ENCODE results near the gene SLC39A12.

SLC39A12 gene

DNA sequence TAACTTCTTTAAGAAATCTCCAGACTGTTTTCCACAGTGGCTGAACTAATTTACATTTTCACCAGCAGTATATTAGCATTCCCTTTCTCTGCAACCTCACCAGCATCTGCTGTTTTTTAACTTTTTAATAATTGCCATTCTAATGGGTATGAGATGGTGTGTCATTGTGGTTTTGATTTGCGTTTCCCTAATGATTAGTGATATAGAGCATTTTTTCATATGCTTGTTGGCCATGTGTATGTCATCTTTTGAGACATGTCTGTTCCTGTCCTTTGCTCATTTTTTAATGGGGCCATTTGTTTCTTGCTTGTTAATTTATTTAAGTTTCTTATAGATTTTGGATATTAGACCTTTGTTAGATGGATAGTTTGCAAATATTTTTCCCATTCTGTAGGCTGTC is 68.8 kb downstream of the SLC39A12 start:
- no peak for TF ChIP-seq JUND (IDR thresholded peaks at IDR 0.05; ENCODE audit: low read depth)
- in situ Hi-C loops (cut with HindIII; ENCODE audit: low pct_unique_long_range_greater_than_20kb, low sequenced_read_pairs), result no loop called here
- DNase-seq (ENCODE audit: low read depth in 1 of 2, low spot score in 1 of 2), result no peak

DNA sequence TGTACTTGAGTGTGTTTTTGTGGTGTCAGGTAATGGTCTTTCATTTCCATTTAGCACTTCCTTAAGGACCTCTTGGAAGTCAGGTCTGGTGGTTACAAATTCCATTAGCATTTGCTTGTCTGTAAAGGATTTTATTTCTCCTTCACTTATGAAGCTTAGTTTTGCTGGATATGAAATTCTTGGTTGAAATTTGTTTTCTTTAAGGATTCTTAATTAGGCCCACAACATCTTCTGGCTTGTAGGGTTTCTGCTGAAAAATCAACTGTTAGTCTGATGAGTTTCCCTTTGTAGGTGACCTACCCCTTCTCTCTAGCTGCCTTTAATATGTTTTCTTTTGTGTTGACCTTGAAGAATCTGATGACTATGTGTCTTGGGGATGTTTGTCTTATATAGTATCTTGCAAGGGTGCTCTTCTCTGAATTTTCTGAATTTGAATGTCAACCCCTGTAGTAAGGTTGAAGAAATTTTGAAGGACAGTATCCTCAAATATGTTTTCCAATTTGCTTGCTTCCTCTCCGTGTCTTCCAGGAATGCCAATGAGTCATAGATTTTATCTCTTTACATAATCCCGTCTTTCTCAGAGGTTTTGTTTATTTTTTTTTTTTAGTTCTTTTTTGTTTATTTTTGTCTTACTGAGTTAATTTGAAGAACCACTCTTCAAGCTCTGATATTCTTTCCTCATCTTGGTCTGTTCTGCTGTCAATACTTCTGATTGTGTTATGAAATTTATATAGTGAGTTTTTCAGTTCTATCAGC is 70.2 kb downstream of the SLC39A12 start:
- no peak for DNase-seq (ENCODE audit: low read depth in 1 of 2, low spot score in 1 of 2)
- in situ Hi-C loops (cut with HindIII; ENCODE audit: low pct_unique_long_range_greater_than_20kb, low sequenced_read_pairs), result no loop called here
- TF ChIP-seq JUND (IDR thresholded peaks at IDR 0.05; ENCODE audit: low read depth), result no peak

- TF ChIP-seq JUND (IDR thresholded peaks at IDR 0.05; ENCODE audit: low read depth), result no peak
- DNase-seq (ENCODE audit: low read depth in 1 of 2, low spot score in 1 of 2), result no peak
- in situ Hi-C loops (cut with HindIII; ENCODE audit: low pct_unique_long_range_greater_than_20kb, low sequenced_read_pairs), result no loop called here
Observed at GRCh38 chr10:18043148-18044006, 91.7 kb downstream of the SLC39A12 start.

DNA sequence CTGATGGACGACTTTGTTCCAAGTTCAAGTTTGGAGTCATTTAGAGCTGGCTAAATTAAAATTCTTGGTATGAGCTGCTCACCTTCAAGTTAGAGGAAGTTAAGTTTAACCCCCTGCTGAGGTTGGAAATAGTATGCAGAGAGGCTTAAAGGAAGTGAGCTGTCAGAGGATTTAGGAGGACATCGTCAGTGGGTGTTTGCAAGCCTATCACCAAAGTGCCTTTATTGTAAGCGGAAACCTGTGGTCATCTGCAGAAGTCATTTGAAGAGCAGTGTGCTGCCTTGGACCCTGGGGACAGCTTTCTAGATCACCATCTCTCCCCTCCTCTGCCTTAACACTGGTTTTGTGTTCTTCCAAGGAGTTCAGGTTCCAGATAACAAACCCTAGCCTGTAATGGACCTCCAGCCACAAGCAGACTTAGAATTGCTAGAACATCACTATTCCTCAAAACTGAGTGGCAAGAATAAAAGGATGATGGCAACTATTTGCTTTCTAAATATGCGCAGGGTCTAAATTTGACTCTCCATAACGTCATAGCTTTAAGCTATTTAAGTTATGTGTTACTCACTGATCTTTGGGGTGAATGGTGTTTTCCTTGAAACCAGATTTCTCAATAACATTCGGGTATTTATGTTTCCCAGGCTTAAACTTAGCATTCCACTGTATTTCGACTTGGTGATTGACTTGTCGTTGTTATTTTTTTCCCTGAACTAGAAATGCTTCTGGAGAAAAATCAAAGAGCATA is 93.4 kb downstream of the SLC39A12 start:
- DNase-seq (ENCODE audit: low read depth in 1 of 2, low spot score in 1 of 2), result no peak
- in situ Hi-C loops (cut with HindIII; ENCODE audit: low pct_unique_long_range_greater_than_20kb, low sequenced_read_pairs), result no loop called here
- no peak for TF ChIP-seq JUND (IDR thresholded peaks at IDR 0.05; ENCODE audit: low read depth)

DNA sequence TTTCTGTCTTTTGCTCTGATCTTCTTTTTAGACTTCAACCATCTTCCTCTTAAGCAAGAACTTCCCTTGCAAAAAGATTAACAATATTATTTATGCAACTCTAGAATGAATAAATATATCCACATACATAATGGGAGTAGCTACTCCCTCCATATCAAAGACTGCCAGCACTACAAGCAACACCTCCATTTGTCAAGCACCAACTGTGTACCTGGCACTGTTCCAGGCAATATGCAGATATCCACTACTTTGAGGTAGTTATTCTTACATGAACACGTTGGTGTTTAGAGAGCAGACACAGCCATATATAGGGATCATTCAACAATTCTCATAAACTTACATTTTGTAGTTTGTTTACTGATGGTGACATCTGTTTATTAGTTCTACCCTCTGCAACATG is 104.9 kb downstream of the SLC39A12 start:
- TF ChIP-seq JUND (IDR thresholded peaks at IDR 0.05; ENCODE audit: low read depth), result no peak
- in situ Hi-C loops (cut with HindIII; ENCODE audit: low pct_unique_long_range_greater_than_20kb, low sequenced_read_pairs), result no loop called here
- DNase-seq (ENCODE audit: low read depth in 1 of 2, low spot score in 1 of 2), result no peak

GRCh38 chr10:18059826-18060559 is 108.3 kb downstream of the SLC39A12 start:
- TF ChIP-seq JUND (IDR thresholded peaks at IDR 0.05; ENCODE audit: low read depth), result no peak
- no peak for DNase-seq (ENCODE audit: low read depth in 1 of 2, low spot score in 1 of 2)
- in situ Hi-C loops (cut with HindIII; ENCODE audit: low pct_unique_long_range_greater_than_20kb, low sequenced_read_pairs), result no loop called here

DNA sequence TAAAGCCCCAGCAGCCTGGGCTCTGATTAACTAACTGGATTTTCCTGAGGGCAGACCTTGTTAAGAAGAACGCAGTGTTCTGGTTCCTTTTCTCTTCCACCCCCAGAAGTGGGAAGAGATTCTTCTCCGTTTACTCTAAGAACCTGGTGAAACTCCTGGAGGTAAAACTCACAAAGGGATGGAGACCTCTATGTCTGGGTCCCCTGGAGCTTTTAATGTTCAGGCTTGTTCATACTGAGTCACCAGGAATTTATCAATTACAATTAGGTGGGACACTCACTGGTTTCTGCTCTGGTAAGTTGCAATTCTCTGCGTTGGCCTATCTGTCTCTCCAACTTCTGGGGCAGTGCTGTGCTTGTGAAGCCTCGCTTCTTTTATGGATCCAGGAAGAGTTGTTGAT is 115.2 kb downstream of the SLC39A12 start:
- TF ChIP-seq JUND (IDR thresholded peaks at IDR 0.05; ENCODE audit: low read depth), result no peak
- DNase-seq (ENCODE audit: low read depth in 1 of 2, low spot score in 1 of 2), result no peak
- in situ Hi-C loops (cut with HindIII; ENCODE audit: low pct_unique_long_range_greater_than_20kb, low sequenced_read_pairs), result no loop called here

- TF ChIP-seq JUND (IDR thresholded peaks at IDR 0.05; ENCODE audit: low read depth), result no peak
- DNase-seq (ENCODE audit: low read depth in 1 of 2, low spot score in 1 of 2), result no peak
- in situ Hi-C loops (cut with HindIII; ENCODE audit: low pct_unique_long_range_greater_than_20kb, low sequenced_read_pairs), result no loop called here
Observed at GRCh38 chr10:18068401-18068800, 116.7 kb downstream of the SLC39A12 start.

DNA sequence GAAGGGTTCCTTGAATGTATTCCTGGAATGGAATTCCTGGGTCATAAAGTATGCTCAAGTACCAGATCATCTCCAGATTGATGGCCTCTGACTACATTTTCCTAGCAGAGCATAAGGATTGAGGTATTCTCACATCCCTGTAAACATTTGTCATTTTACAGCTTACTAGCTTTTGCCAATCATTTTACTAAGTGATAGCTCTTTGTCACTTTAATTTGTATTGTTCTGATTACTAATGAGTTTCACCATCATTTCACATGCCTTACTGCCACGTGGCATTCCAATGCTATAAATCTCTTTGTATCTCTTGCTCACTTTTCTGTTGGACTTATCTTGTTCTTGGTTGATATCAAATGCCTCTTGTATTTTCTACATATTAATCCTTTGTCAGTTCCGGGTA is 119.9 kb downstream of the SLC39A12 start:
- DNase-seq (ENCODE audit: low read depth in 1 of 2, low spot score in 1 of 2), result no peak
- in situ Hi-C loops (cut with HindIII; ENCODE audit: low pct_unique_long_range_greater_than_20kb, low sequenced_read_pairs), result no loop called here
- TF ChIP-seq JUND (IDR thresholded peaks at IDR 0.05; ENCODE audit: low read depth), result no peak

DNA sequence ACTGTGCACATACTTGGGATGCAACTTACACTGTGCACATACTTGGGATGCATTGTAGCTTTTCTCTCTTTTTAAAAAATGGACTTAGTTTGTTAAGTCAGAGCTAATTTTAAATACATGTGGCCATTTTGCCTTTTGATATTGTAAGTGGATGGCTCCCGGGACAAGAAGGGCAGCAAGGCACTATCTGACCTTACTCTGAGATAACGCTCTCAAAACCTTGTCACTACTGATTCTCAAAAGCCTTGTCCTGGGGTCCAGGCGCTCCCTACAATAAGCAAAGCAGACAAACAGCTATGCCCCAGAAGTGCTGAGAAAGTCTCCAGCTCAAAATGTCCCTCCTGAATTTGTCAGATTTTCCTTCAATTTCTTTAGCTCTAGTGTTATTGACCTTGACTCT is 121.6 kb downstream of the SLC39A12 start:
- TF ChIP-seq JUND (IDR thresholded peaks at IDR 0.05; ENCODE audit: low read depth), result no peak
- in situ Hi-C loops (cut with HindIII; ENCODE audit: low pct_unique_long_range_greater_than_20kb, low sequenced_read_pairs), result no loop called here
- DNase-seq (ENCODE audit: low read depth in 1 of 2, low spot score in 1 of 2), result no peak

DNA sequence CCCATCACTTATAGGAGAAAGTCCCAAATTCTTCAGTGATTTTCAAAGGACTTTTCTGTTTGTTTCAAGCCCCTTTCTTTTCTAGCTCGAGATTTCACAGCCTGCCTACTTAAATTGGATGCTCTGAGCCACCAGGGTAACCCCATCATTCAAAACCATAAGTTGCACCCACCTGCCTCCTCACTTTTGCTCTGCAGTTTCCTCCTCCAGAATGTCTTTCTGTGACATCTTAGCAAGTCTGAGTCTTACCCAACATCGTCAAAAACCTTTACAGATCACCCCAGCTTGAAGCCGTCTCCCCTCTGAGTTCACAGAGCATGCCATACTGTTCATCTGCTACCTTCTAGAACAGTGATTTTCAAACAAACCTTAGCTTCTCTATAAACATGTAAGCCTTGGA is 124.2 kb downstream of the SLC39A12 start:
- no peak for TF ChIP-seq JUND (IDR thresholded peaks at IDR 0.05; ENCODE audit: low read depth)
- in situ Hi-C loops (cut with HindIII; ENCODE audit: low pct_unique_long_range_greater_than_20kb, low sequenced_read_pairs), result no loop called here
- no peak for DNase-seq (ENCODE audit: low read depth in 1 of 2, low spot score in 1 of 2)

GRCh38 chr10:18079665-18080295 is 128.1 kb downstream of the SLC39A12 start:
- no peak for DNase-seq (ENCODE audit: low read depth in 1 of 2, low spot score in 1 of 2)
- no peak for TF ChIP-seq JUND (IDR thresholded peaks at IDR 0.05; ENCODE audit: low read depth)
- in situ Hi-C loops (cut with HindIII; ENCODE audit: low pct_unique_long_range_greater_than_20kb, low sequenced_read_pairs), result no loop called here
